Body of pancreas (tissue), 4 donors: ENCODE measurements around the gene WDR81.

Source experiments
- POLR2A ChIP-seq, 3 donors: fragments of 450-650 bp; IDR thresholded peaks; one replicate each; pipeline ENCODE4 v1.6.1; 2016; ENCODE audit warnings: antibody characterized with exemption in 3 of 3, mild to moderate bottlenecking in 2 of 3
- TF ChIP-seq, protein P1 (sequence below), 7 experiments: fragments of 450-650 bp in 4 of 7; fragments of 200-600 bp in 3 of 7; sonication (generic) in 3 of 7; IDR thresholded peaks; one replicate each; pipeline ENCODE4 v1.5.1; 2016 to 2019; ENCODE audit warnings: antibody characterized with exemption in 7 of 7

DNA sequence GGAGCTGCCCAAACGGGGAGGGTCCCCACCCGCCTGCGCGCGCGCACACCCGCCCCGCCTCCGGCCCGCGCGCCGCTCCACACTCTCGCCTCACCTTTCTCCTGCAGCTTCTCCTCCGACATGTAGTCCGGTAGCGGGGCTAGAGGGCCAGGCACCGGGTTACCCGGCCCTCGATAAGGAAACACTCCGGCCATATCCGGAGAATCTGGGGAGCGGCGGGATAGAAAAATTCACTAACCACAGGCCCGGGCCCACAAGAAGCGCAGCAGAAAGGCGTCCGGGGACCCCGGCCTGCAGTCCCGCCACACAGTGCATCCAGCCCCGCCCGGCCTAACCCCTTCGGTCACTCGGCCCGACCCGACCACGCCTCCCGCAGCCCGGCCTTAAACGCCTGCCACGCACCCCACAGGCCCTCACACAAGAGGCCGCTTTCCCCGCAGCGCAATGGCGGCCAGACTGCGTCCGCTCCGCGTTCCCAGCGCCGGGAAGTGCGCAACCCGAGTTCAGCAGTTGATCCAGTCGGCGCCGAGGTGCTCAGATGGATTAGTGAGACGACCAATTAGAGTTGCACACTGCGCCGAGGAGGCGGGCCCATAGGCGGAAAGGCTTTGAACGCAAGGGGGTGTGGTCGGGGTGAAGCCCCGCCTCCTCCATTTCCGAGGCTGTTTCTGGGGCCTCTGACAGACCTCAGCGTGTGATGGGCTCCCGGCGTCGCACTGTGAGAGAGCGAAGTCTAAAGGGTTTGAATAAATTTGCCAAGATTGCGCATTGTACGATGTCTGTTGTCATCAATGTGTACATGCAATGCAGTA, 39.9 kb upstream of the WDR81 start, which contains the start of gene PRPF8:
- TF ChIP-seq POLR2A (IDR thresholded peaks at IDR 0.05) = peak; percentile 79 to 96 (median 95)
- TF ChIP-seq, protein P1, sequence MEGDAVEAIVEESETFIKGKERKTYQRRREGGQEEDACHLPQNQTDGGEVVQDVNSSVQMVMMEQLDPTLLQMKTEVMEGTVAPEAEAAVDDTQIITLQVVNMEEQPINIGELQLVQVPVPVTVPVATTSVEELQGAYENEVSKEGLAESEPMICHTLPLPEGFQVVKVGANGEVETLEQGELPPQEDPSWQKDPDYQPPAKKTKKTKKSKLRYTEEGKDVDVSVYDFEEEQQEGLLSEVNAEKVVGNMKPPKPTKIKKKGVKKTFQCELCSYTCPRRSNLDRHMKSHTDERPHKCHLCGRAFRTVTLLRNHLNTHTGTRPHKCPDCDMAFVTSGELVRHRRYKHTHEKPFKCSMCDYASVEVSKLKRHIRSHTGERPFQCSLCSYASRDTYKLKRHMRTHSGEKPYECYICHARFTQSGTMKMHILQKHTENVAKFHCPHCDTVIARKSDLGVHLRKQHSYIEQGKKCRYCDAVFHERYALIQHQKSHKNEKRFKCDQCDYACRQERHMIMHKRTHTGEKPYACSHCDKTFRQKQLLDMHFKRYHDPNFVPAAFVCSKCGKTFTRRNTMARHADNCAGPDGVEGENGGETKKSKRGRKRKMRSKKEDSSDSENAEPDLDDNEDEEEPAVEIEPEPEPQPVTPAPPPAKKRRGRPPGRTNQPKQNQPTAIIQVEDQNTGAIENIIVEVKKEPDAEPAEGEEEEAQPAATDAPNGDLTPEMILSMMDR (IDR thresholded peaks at IDR 0.05) = peak in 1 of 7 experiments; percentile 24
